Measurements from ENCODE around the gene ANGPTL7. TPM values are rescaled to one million over a fixed set of nuclear protein-coding genes. Genes with fewer than 3 reads are reported as not detected.

Gene ANGPTL7
- total and polyA plus RNA-seq, 4 donors: 0.21 to 0.73 (median 0.37) TPM

- TF ChIP-seq CTCF (IDR thresholded peaks at IDR 0.05; ENCODE audit: control extremely low read depth, extremely low read depth): no peak
- ATAC-seq (ENCODE audit: insufficient read depth, low FRiP score) (no peak), DNase-seq (no peak)
- no peaks in the 10 kb centered on the region for H3K9me3 ChIP-seq (ENCODE audit: control insufficient read depth in 4 of 4, insufficient read depth in 3 of 4, low read length in 3 of 4)
- H3K4me3 ChIP-seq: no peak overlapping the region
- 93 to 98% methylated on average over 3 of the region's 3 CpGs for WGBS, 2 donors
- H3K9ac ChIP-seq (ENCODE audit: insufficient read depth in 1 of 2, low read length in 2 of 2): no peak overlapping the region
- H3K27me3 ChIP-seq (ENCODE audit: control insufficient read depth in 3 of 3, insufficient read depth in 3 of 3, low read length in 2 of 3): no peaks in the 10 kb centered on the region
- H3K4me1 ChIP-seq (ENCODE audit: control insufficient read depth in 5 of 5, insufficient read depth in 5 of 5, low read length in 5 of 5): peaks cover 1 to 16% (median 5%) of the 10 kb centered on the region in 5 donors
- peaks cover 3 to 16% (median 4%) of the 10 kb centered on the region in 4 donors for H3K36me3 ChIP-seq (ENCODE audit: control insufficient read depth in 4 of 4, insufficient read depth in 4 of 4, low read length in 4 of 4)
- H3K27ac ChIP-seq (ENCODE audit: low read depth in 1 of 2, low read length in 1 of 2): no peak overlapping the region
Observed at GRCh38 chr1:11182884-11183283, 6.3 kb upstream of the ANGPTL7 start.

- Histone ChIP-seq H3K27me3 (ENCODE audit: control insufficient read depth in 3 of 3, insufficient read depth in 3 of 3, low read length in 2 of 3) (no peaks in the 10 kb centered on the region), H3K4me1 (ENCODE audit: control insufficient read depth in 5 of 5, insufficient read depth in 5 of 5, low read length in 5 of 5) (peaks cover 0 to 7% (median 5%) of the 10 kb centered on the region in 5 donors), H3K9ac (ENCODE audit: insufficient read depth in 1 of 2, low read length in 2 of 2) (no peak overlapping the region), H3K4me3 (no peak overlapping the region), H3K9me3 (ENCODE audit: control insufficient read depth in 4 of 4, insufficient read depth in 3 of 4, low read length in 3 of 4) (no peaks in the 10 kb centered on the region), H3K36me3 (ENCODE audit: control insufficient read depth in 4 of 4, insufficient read depth in 4 of 4, low read length in 4 of 4) (peaks cover 3 to 15% (median 4%) of the 10 kb centered on the region in 4 donors), H3K27ac (ENCODE audit: low read depth in 1 of 2, low read length in 1 of 2) (no peak overlapping the region)
- TF ChIP-seq CTCF (IDR thresholded peaks at IDR 0.05; ENCODE audit: control extremely low read depth, extremely low read depth): no peak
- ATAC-seq (ENCODE audit: insufficient read depth, low FRiP score) (no peak), DNase-seq (peak in 1 of 3 donors; percentile 47)
- 81 to 88% methylated on average over 1 of the region's 1 CpG for WGBS, 2 donors
Observed at GRCh38 chr1:11184973-11185372, 4.2 kb upstream of the ANGPTL7 start.

GRCh38 chr1:11187000-11187399 is 2.2 kb upstream of the ANGPTL7 start:
- Histone ChIP-seq H3K36me3 (ENCODE audit: control insufficient read depth in 4 of 4, insufficient read depth in 4 of 4, low read length in 4 of 4) (peaks cover 5 to 18% (median 10%) of the 10 kb centered on the region in 4 donors), H3K27me3 (ENCODE audit: control insufficient read depth in 3 of 3, insufficient read depth in 3 of 3, low read length in 2 of 3) (no peaks in the 10 kb centered on the region), H3K4me3 (no peak overlapping the region), H3K9me3 (ENCODE audit: control insufficient read depth in 4 of 4, insufficient read depth in 3 of 4, low read length in 3 of 4) (no peaks in the 10 kb centered on the region), H3K27ac (ENCODE audit: low read depth in 1 of 2, low read length in 1 of 2) (no peak overlapping the region), H3K4me1 (ENCODE audit: control insufficient read depth in 5 of 5, insufficient read depth in 5 of 5, low read length in 5 of 5) (peaks cover 0 to 7% (median 5%) of the 10 kb centered on the region in 5 donors), H3K9ac (ENCODE audit: insufficient read depth in 1 of 2, low read length in 2 of 2) (no peak overlapping the region)
- 75 to 77% methylated on average over 3 of the region's 3 CpGs for WGBS, 2 donors
- ATAC-seq (ENCODE audit: insufficient read depth, low FRiP score) (no peak), DNase-seq (no peak)
- TF ChIP-seq CTCF (IDR thresholded peaks at IDR 0.05; ENCODE audit: control extremely low read depth, extremely low read depth): no peak

GRCh38 chr1:11187494-11187893 is 1.7 kb upstream of the ANGPTL7 start:
- WGBS, 2 donors: 78 to 93% methylated on average over 2 of the region's 2 CpGs
- Histone ChIP-seq H3K27me3 (ENCODE audit: control insufficient read depth in 3 of 3, insufficient read depth in 3 of 3, low read length in 2 of 3) (no peaks in the 10 kb centered on the region), H3K4me3 (no peak overlapping the region), H3K4me1 (ENCODE audit: control insufficient read depth in 5 of 5, insufficient read depth in 5 of 5, low read length in 5 of 5) (peaks cover 0 to 7% (median 5%) of the 10 kb centered on the region in 5 donors), H3K9ac (ENCODE audit: insufficient read depth in 1 of 2, low read length in 2 of 2) (no peak overlapping the region), H3K9me3 (ENCODE audit: control insufficient read depth in 4 of 4, insufficient read depth in 3 of 4, low read length in 3 of 4) (no peaks in the 10 kb centered on the region), H3K27ac (ENCODE audit: low read depth in 1 of 2, low read length in 1 of 2) (no peak overlapping the region), H3K36me3 (ENCODE audit: control insufficient read depth in 4 of 4, insufficient read depth in 4 of 4, low read length in 4 of 4) (peaks cover 2 to 20% (median 9%) of the 10 kb centered on the region in 4 donors)
- no peak for TF ChIP-seq CTCF (IDR thresholded peaks at IDR 0.05; ENCODE audit: control extremely low read depth, extremely low read depth)
- DNase-seq: no peak
- ATAC-seq (ENCODE audit: insufficient read depth, low FRiP score): no peak

All from lung (tissue), 12 donors.